Kidney (tissue), 14 donors: ENCODE results near the gene KCNMB3. TPM values are rescaled to one million over a fixed set of nuclear protein-coding genes. Genes with fewer than 3 reads are reported as not detected.

ENCODE experiments used
- DNase-seq, 5 donors: peaks; one replicate each; pipeline ENCODE4 v3.0.0-alpha.2; 2013 to 2020
- FAIRE-seq: peaks from 2 replicates; lab custom pipeline; 2012; peaks lifted over from hg19 to GRCh38; lab: Jason Lieb, UNC
- H3K27ac ChIP-seq, 2 donors: one replicate each; pipeline ENCODE4 v1.7.0; 2013; ENCODE audit warnings: low read depth in 2 of 2, low read length in 2 of 2, inconsistent platforms in 1 of 2
- H3K27me3 ChIP-seq: one replicate; pipeline ENCODE4 v1.7.1; 2013; ENCODE audit warnings: low read length, inconsistent platforms; ENCODE audit not compliant: control insufficient read depth, insufficient read depth
- H3K36me3 ChIP-seq, 3 donors: one replicate each; pipeline versions ENCODE4 v1.7.0 to v1.7.1; 2013; ENCODE audit warnings: low read length in 3 of 3, control low read depth in 1 of 3, inconsistent platforms in 1 of 3; ENCODE audit not compliant: insufficient read depth in 3 of 3, control insufficient read depth in 2 of 3
- H3K4me1 ChIP-seq, 3 donors: one replicate each; pipeline versions ENCODE4 v1.7.0 to v1.7.1; 2013; ENCODE audit warnings: low read length in 3 of 3, inconsistent platforms in 1 of 3, low read depth in 1 of 3; ENCODE audit not compliant: control insufficient read depth in 2 of 3, insufficient read depth in 2 of 3
- H3K4me3 ChIP-seq, 3 donors: one replicate each; pipeline versions ENCODE4 v1.7.0 to v1.8.1; 2013; ENCODE audit warnings: low read length in 3 of 3, control low read depth in 1 of 3, inconsistent platforms in 1 of 3
- H3K9ac ChIP-seq, 3 donors: one replicate each; pipeline versions ENCODE4 v1.7.0 to v1.7.1; 2013; ENCODE audit warnings: low read length in 3 of 3, control low read depth in 1 of 3, inconsistent platforms in 1 of 3
- H3K9me3 ChIP-seq, 3 donors: one replicate each; pipeline versions ENCODE4 v1.7.0 to v1.7.1; 2013; ENCODE audit warnings: low read length in 3 of 3, control low read depth in 1 of 3, inconsistent platforms in 1 of 3; ENCODE audit not compliant: control insufficient read depth in 2 of 3, insufficient read depth in 1 of 3
- intact Hi-C: fragments of 100-400 bp; cut with DNase I; formaldehyde crosslinking; loops from one replicate; pipeline ENCODE4 v1.11.1; 2022
- polyA plus RNA-seq: library from polyadenylated mRNA; stranded (reverse); fragments of 350-450 nt; fragmentation: Illumina TruSeq; extraction: RNeasy Lipid Tissue Mini Kit (QIAGEN cat#74804); gene quantifications from one replicate; pipeline ENCODE4 v1.2.3, GENCODE V29; 2014; ENCODE audit warnings: low read depth, low replicate concordance; ENCODE audit not compliant: insufficient read depth
- total RNA-seq: library from RNA; stranded (reverse); fragmentation: NEBNext Ultra II Directional; extraction: Animal tissue kit (Norgen Biotek cat#: 25700); gene quantifications from one replicate; pipeline ENCODE4 v1.2.1, GENCODE V29; 2021
- TF ChIP-seq, protein P1 (sequence below): IDR thresholded peaks from 3 replicates; pipeline ENCODE4 v1.5.1; 2012; ENCODE audit warnings: mild to moderate bottlenecking, moderate library complexity, borderline replicate concordance; ENCODE audit not compliant: insufficient read depth; ENCODE audit errors: extremely low read depth
- donor health status: control.
- donor health status: control.
- donor health status: control.
- donor health status: control.
- donor health status: control.
- donor health status: DM: yes; HTN: yes; CAD: no.
- donor health status: Normal renal cell carcinoma (clear cell type).

Gene KCNMB3
- total and polyA plus RNA-seq, 2 donors from 2014 or later, result 1.7 to 3.7 TPM

- Histone ChIP-seq H3K9ac (no peak overlapping the region), H3K4me3 (no peak overlapping the region), H3K27ac (no peak overlapping the region), H3K27me3 (no peaks in the 10 kb centered on the region), H3K36me3 (no peaks in the 10 kb centered on the region), H3K9me3 (no peaks in the 10 kb centered on the region), H3K4me1 (no peaks in the 10 kb centered on the region)
- DNase-seq, result no peak
- intact Hi-C loops, result no loop called here
- FAIRE-seq, result no peak
- TF ChIP-seq, protein P1, sequence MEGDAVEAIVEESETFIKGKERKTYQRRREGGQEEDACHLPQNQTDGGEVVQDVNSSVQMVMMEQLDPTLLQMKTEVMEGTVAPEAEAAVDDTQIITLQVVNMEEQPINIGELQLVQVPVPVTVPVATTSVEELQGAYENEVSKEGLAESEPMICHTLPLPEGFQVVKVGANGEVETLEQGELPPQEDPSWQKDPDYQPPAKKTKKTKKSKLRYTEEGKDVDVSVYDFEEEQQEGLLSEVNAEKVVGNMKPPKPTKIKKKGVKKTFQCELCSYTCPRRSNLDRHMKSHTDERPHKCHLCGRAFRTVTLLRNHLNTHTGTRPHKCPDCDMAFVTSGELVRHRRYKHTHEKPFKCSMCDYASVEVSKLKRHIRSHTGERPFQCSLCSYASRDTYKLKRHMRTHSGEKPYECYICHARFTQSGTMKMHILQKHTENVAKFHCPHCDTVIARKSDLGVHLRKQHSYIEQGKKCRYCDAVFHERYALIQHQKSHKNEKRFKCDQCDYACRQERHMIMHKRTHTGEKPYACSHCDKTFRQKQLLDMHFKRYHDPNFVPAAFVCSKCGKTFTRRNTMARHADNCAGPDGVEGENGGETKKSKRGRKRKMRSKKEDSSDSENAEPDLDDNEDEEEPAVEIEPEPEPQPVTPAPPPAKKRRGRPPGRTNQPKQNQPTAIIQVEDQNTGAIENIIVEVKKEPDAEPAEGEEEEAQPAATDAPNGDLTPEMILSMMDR, result no peak
These were observed 28.2 kb upstream of the KCNMB3 start for GRCh38 chr3:179278932-179279693.

- DNase-seq (no peak), FAIRE-seq (no peak)
- Histone ChIP-seq H3K36me3 (no peaks in the 10 kb centered on the region), H3K27me3 (no peaks in the 10 kb centered on the region), H3K4me1 (no peaks in the 10 kb centered on the region), H3K4me3 (no peak overlapping the region), H3K27ac (no peak overlapping the region), H3K9ac (no peak overlapping the region), H3K9me3 (no peaks in the 10 kb centered on the region)
- TF ChIP-seq, protein P1, result no peak
- intact Hi-C loops, result no loop called here
These were observed 27.2 kb upstream of the KCNMB3 start for GRCh38 chr3:179278151-179278550.

GRCh38 chr3:179276743-179277142 lies 25.8 kb upstream of the KCNMB3 start:
- intact Hi-C loops, result no loop called here
- no peak for FAIRE-seq

More at GRCh38 chr3:179276743-179277142, 25.8 kb upstream of the KCNMB3 start:
- no peak overlapping the region for H3K9ac ChIP-seq
- no peaks in the 10 kb centered on the region for H3K4me1 ChIP-seq
- H3K36me3 ChIP-seq, result no peaks in the 10 kb centered on the region
- no peak for DNase-seq
- H3K27ac ChIP-seq, result no peak overlapping the region
- TF ChIP-seq, protein P1, result no peak
- no peaks in the 10 kb centered on the region for H3K27me3 ChIP-seq
- no peaks in the 10 kb centered on the region for H3K9me3 ChIP-seq
- H3K4me3 ChIP-seq, result no peak overlapping the region
